ENCODE data around the gene ZNF160. TPM values are rescaled to one million over a fixed set of nuclear protein-coding genes. Genes with fewer than 3 reads are reported as not detected.

Gene ZNF160
- total and polyA plus RNA-seq, 9 of the 15 experiments (the other 6 are each of a cell fraction or from before 2014, with no cell fraction given) = 3.6 to 22.1 (median 11.8) TPM

DNA sequence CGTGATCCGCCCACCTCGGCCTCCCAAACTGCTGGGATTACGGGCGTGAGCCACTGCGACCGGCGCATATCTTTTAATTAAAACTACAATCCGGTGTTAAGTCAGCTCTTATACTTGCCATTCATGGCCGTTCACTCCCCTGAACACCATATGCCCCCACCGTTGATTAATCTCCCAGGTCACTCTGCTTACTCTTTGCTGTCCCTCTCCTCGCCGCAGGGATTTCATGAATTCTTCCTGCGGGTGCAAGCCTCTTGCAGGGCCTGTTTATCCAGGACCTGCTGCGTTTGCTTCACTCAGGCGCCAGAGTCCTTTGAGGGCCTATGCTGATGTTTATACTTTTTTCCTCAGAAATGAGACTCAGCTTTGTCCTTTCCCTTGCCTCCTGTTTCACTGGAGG lies 57.7 kb downstream of the ZNF160 start (continued):
- TF ChIP-seq, protein P1, sequence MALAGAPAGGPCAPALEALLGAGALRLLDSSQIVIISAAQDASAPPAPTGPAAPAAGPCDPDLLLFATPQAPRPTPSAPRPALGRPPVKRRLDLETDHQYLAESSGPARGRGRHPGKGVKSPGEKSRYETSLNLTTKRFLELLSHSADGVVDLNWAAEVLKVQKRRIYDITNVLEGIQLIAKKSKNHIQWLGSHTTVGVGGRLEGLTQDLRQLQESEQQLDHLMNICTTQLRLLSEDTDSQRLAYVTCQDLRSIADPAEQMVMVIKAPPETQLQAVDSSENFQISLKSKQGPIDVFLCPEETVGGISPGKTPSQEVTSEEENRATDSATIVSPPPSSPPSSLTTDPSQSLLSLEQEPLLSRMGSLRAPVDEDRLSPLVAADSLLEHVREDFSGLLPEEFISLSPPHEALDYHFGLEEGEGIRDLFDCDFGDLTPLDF (CRISPR knock-in tag; IDR thresholded peaks at IDR 0.05) = no peak

DNA sequence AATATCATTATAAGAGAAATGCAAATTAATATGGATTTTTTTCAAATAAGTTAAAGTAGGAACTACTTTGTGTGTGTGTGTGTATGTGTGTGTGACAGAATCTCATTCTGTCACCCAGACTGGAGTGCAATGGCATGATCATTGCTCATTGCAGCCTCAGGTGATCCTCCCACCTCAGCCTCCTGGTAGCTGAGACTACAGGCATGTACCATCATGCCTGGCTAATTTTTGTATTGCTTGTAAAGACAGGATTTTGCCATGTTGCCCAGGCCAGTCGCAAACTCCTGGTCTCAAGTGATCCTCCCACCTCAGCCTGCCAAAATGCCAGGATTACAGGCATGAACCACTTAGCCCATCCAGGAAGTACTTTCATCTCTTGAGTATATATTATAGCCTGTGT lies 61.9 kb downstream of the ZNF160 start:
- Histone ChIP-seq H3K27me3 (ENCODE audit: control insufficient read depth in 2 of 2, insufficient read depth in 2 of 2, low read length in 2 of 2) (peaks cover 0 to 8% of the 10 kb centered on the region in 2 experiments; a peak in 2 of 5 replicates), H3K36me3 (ENCODE audit: control insufficient read depth, insufficient read depth, low read length) (no peaks in the 10 kb centered on the region), H3K9me3 (replicated peaks; ENCODE audit: control insufficient read depth, insufficient read depth, low read depth, low read length) (no peaks in the 10 kb centered on the region), H2AFZ (ENCODE audit: low read depth, low read length) (no peak overlapping the region), H3K4me1 (replicated peaks in 1 of 2; ENCODE audit: control insufficient read depth in 2 of 2, insufficient read depth in 2 of 2, low read length in 2 of 2) (peaks cover 0 to 4% of the 10 kb centered on the region in 2 experiments; a peak in 3 of 5 replicates), H3K4me2 (ENCODE audit: insufficient read depth, low read length) (no peak overlapping the region), H3K4me3 (no peak overlapping the region), H3K79me2 (ENCODE audit: control insufficient read depth, insufficient read depth, low read length) (no peaks in the 10 kb centered on the region), H3K9ac (ENCODE audit: insufficient read depth in 1 of 2, low read depth in 2 of 2, low read length in 2 of 2) (no peak overlapping the region), H4K20me1 (replicated peaks; ENCODE audit: control insufficient read depth, insufficient read depth, low read length) (no peaks in the 10 kb centered on the region), H3K9me1 (ENCODE audit: control insufficient read depth, insufficient read depth, low read length) (no peaks in the 10 kb centered on the region), H3K27ac (ENCODE audit: extremely low read depth, low read depth, low read length) (no peak overlapping the region)
- no peak for TF ChIP-seq CHD1 (IDR thresholded peaks at IDR 0.05; ENCODE audit: low read length)
- no peak for TF ChIP-seq ZNF444 (CRISPR knock-in tag; IDR thresholded peaks at IDR 0.05)
- TF ChIP-seq MAZ (CRISPR knock-in tag; conservative IDR thresholded peaks at IDR 0.05 in 1 of 2, IDR thresholded peaks at IDR 0.05 in 1 of 2) = no peak
- TF ChIP-seq POU5F1 (IDR thresholded peaks at IDR 0.05; ENCODE audit: borderline replicate concordance, low read depth, low read length, partially characterized antibody) = no peak
- no TSS peak for BruUV-seq (replicated peaks)
- ChIA-PET CTCF (ENCODE audit: low intra/inter-chr PET ratio) (no interaction called here), POLR2A (interaction anchor here (0.6 kb wide), 1 partner anchor 1117 kb away, joined by 3 read pairs; no protein-coding TSS in a partner anchor)
- in situ Hi-C loops (cut with MboI) = no loop called here
- ATAC-seq = no peak
- WGBS (ENCODE audit: insufficient coverage, low coverage, missing lambda C conversion rate) = 0% methylated on average over 1 of the region's 1 CpG
- intact Hi-C loops (cut with micrococcal nuclease) = no loop called here
- FAIRE-seq = no peak
- DNase-seq (ENCODE audit: extremely low read depth in 1 of 4, low spot score in 3 of 4) = no peak

Data from K562 (cell line).